NOMO-1 treated with DMSO at 0.1 percent for 48 hours (cell line): Measurements from ENCODE around the gene STRIP1.
"Not testable (repeated sequence)": the region's sequence is repeated elsewhere in the genome, so short reads cannot be mapped to it uniquely, and the experiment has no call there.

Experiments
- DNase-seq: peaks from one replicate; lab custom pipeline; 2025; ENCODE audit not compliant: unreplicated experiment; lab: John Stamatoyannopoulos, UW

STRIP1 gene

DNA sequence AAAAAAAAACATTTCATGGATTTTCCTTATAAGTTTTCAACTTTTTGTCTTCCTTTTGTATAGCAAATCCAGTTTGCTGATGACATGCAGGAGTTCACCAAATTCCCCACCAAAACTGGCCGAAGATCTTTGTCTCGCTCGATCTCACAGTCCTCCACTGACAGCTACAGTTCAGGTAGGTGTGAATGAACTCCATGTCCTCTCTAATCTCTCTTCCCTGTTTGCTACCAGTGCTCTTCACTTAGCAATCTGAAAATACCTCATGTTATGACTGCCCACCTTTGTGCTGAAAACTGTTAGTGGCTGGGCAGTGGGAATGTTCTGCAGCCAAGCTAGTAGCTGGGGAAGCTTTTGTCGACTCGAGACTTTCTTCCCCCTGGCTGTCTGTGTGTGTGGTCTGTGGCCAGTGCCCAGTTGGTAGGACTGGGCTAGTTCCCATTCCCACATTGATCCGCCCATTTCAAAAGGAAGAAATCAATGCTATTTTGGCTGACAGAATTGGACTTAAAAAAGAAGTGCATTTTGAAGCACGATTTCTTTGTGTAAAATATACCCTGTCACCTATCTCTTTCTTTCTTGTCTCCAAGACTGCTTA lies 25.4 kb upstream of the STRIP1 start:
- no peak for DNase-seq

- peak; percentile 90 for DNase-seq
Measured at GRCh38 chr1:110011527-110012041, 22.8 kb upstream of the STRIP1 start.

GRCh38 chr1:110012100-110012780 lies 22.2 kb upstream of the STRIP1 start:
- DNase-seq = peak; percentile 51

- no peak for DNase-seq
Measured at GRCh38 chr1:110017792-110018191, 16.6 kb upstream of the STRIP1 start.

DNA sequence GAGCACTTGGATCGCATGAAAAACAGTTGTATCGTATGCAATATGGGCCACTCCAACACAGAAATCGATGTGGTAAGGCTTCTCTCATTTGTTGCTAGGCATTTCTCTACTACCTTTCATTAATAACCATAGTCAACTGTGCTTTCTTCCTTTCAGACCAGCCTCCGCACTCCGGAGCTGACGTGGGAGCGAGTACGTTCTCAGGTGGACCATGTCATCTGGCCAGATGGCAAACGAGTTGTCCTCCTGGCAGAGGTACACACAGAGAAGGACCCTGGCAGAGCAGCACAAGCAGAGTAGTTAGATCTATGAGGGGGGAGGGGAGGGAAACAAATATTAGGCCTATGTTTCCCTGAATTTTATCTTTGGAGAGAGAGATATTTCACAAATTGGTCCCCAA lies 16.0 kb upstream of the STRIP1 start:
- no peak for DNase-seq

- DNase-seq = no peak
Measured at GRCh38 chr1:110019770-110020169, 14.7 kb upstream of the STRIP1 start.

GRCh38 chr1:110021285-110021684 lies 13.1 kb upstream of the STRIP1 start:
- no peak for DNase-seq

GRCh38 chr1:110024613-110025012 lies 9.8 kb upstream of the STRIP1 start:
- no peak for DNase-seq

DNA sequence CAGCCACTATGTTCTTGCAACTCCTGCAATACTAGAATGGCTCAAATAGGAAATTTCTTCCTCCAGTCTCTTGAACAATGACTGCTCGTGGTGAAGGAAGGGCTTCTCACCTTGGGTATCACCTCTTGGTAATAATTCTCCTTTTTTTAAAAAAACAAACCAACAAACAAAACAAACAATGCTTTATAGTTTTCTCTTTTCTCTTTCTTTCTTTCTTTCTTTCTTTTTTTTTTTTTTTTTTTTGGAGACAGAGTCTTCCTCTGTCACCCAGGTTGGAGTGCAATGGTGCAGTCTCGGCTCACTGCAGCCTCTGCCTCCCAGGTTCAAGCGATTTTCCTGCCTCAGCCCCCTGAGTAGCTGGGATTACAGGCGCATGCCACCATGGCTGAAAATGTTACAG lies 3.7 kb upstream of the STRIP1 start:
- DNase-seq = not testable (repeated sequence)

GRCh38 chr1:110032327-110032726 lies 2.1 kb upstream of the STRIP1 start:
- DNase-seq = no peak

DNA sequence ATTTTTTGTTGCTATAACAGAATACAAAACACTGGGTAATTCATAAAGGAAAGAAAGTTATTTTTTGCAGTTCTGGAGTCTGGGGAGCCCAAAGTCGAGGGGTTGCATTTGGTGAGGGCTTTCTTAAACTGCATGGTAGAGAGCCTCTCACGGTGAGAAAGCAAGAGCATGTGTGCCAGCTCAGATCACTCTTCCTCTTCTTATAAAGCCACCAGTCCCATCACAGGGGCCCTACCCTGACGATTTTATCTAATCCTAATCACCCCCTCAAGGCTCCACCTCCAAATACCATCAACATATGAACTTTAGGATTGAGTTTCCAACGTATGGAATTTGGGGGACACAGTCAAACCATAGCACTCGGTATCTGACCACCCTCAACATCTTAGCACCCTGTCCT lies 1.0 kb upstream of the STRIP1 start:
- DNase-seq = no peak

GRCh38 chr1:110034040-110034450 lies 379 bp upstream of the STRIP1 start:
- DNase-seq = no peak

- DNase-seq = peak; percentile 35
Measured at GRCh38 chr1:110035236-110035752, 870 bp downstream of the STRIP1 start.

DNA sequence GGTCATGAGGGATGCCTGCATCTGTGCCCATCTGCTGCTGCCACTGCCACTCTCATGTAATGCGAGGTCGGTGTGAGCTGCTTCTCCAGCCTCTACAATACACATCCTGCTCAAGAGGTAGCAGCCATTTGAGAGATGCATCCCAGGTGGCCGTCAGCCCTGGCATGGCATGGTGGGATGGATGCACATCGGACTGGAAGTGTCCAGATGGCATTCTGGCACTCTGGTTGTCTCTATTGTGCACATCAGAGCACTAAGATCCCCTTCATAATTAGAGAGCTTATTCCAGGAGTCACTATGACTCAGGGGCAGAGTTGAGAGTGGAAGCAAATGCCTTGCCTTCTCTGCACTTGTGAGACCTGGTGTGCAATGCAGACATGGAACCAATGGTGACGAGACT lies 3.8 kb downstream of the STRIP1 start:
- no peak for DNase-seq

GRCh38 chr1:110039641-110040040 lies 5.2 kb downstream of the STRIP1 start:
- DNase-seq = no peak

GRCh38 chr1:110040548-110040947 lies 6.1 kb downstream of the STRIP1 start:
- no peak for DNase-seq

DNA sequence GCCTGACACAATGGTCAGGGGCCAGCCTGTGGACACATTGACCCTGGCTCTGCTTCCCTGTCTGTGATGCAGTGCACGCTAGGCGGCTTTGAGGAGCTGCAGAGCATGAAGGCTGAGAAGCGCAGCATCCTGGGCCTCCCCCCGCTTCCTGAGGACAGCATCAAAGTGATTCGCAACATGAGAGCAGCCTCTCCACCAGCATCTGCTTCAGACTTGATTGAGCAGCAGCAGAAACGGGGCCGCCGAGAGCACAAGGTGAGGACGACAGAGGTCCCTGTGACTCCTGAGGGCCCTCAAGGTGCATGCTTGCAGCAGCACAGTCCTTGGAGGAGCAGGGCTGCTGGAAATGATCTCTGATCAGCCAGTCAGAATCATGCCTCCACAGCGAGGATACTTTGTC lies 8.6 kb downstream of the STRIP1 start:
- no peak for DNase-seq

GRCh38 chr1:110047463-110047862 lies 13.0 kb downstream of the STRIP1 start:
- DNase-seq = no peak

DNA sequence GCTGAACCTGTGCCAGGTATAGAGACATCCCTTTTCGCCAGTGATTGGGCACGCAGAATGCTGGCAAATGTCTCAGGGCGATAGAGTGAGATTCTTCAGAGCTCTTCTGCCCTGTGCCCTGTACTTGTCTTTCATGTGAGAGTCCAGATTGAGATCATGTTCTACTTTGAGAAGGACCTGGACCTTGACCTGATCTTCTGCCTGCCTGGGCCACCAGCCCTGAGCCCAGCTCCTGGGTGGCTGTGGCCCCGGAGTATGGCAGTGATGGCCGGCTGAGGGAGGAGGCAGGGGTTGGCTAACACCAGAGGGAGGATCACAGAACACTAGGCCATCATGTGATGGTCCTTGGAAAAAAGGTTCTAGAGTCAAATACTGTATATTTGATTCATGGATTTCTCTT lies 13.8 kb downstream of the STRIP1 start:
- no peak for DNase-seq

- no peak for DNase-seq
Measured at GRCh38 chr1:110048923-110049601, 14.6 kb downstream of the STRIP1 start.

DNA sequence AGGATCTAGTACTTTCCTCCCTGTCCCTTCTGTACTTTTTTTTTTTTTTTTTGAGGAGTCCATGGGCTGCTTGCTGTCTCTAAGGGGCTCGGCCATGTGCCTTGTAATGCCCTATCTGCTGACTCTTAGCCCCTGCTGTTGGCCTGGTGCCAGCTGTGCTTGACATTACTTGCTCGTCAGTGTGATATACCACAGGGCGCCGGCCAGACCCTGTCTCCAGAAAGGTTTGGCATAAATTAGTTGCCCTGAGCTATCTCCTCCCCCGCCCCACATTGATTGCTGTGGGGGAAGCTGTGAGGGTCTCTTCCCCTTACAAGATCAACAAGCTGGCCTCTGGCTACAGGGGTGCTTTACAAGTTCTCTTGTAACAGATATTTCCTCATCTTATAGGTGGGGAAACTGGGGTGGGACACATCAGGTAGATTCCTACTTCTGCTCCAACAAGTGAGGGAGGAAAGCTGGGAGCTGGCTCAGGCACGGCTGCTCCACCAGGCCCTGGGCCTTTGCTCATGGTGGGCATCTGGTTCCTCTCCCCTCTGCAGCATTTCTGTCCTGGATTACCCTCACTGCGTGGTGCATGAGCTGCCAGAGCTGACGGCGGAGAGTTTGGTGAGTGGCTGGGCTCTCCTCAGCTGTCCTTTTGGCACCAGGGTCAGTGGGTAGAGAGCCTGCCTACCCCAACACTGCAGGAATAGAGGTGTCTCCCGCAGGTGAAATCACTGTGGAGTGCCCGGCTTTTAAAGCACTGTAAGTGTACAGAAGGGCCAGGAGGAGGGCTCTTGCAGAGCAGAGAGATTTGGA lies 15.6 kb downstream of the STRIP1 start:
- no peak for DNase-seq
